ENCODE data around the gene CDH22.

Gene CDH22

GRCh38 chr20:46185353-46185752 is 122.9 kb downstream of the CDH22 start:
- DNase-seq (ENCODE audit: low read depth) = no peak
- TF ChIP-seq CTCF (IDR thresholded peaks at IDR 0.05; ENCODE audit: low read depth, low read length, missing control alignments) = no peak
- no peak overlapping the region for H3K4me3 ChIP-seq (ENCODE audit: low read depth, low read length)

GRCh38 chr20:46183768-46184167 is 124.5 kb downstream of the CDH22 start:
- DNase-seq (ENCODE audit: low read depth) = no peak
- TF ChIP-seq CTCF (IDR thresholded peaks at IDR 0.05; ENCODE audit: low read depth, low read length, missing control alignments) = no peak
- H3K4me3 ChIP-seq (ENCODE audit: low read depth, low read length) = no peak overlapping the region

- no peak overlapping the region for H3K4me3 ChIP-seq (ENCODE audit: low read depth, low read length)
- no peak for TF ChIP-seq CTCF (IDR thresholded peaks at IDR 0.05; ENCODE audit: low read depth, low read length, missing control alignments)
- no peak for DNase-seq (ENCODE audit: low read depth)
Measured at GRCh38 chr20:46182276-46183200, 125.8 kb downstream of the CDH22 start.

GRCh38 chr20:46179862-46180261 is 128.4 kb downstream of the CDH22 start:
- DNase-seq (ENCODE audit: low read depth) = no peak
- no peak for TF ChIP-seq CTCF (IDR thresholded peaks at IDR 0.05; ENCODE audit: low read depth, low read length, missing control alignments)
- no peak overlapping the region for H3K4me3 ChIP-seq (ENCODE audit: low read depth, low read length)

- no peak overlapping the region for H3K4me3 ChIP-seq (ENCODE audit: low read depth, low read length)
- no peak for TF ChIP-seq CTCF (IDR thresholded peaks at IDR 0.05; ENCODE audit: low read depth, low read length, missing control alignments)
- DNase-seq (ENCODE audit: low read depth) = no peak
Measured at GRCh38 chr20:46178891-46179290, 129.4 kb downstream of the CDH22 start.

- H3K4me3 ChIP-seq (ENCODE audit: low read depth, low read length) = no peak overlapping the region
- TF ChIP-seq CTCF (IDR thresholded peaks at IDR 0.05; ENCODE audit: low read depth, low read length, missing control alignments) = no peak
- no peak for DNase-seq (ENCODE audit: low read depth)
Measured at GRCh38 chr20:46177768-46178167, 130.5 kb downstream of the CDH22 start.
